Measurements from ENCODE around the gene DNMT3B. TPM values are rescaled to one million over a fixed set of nuclear protein-coding genes. Genes with fewer than 3 reads are reported as not detected.
"Not testable (repeated sequence)": the region's sequence is repeated elsewhere in the genome, so short reads cannot be mapped to it uniquely, and the experiment has no call there.

DNMT3B gene
- polyA plus RNA-seq (2013, experiment 1 of 2): 25.2 TPM
- polyA plus RNA-seq (2013, experiment 2 of 2): 22.5 TPM

DNA sequence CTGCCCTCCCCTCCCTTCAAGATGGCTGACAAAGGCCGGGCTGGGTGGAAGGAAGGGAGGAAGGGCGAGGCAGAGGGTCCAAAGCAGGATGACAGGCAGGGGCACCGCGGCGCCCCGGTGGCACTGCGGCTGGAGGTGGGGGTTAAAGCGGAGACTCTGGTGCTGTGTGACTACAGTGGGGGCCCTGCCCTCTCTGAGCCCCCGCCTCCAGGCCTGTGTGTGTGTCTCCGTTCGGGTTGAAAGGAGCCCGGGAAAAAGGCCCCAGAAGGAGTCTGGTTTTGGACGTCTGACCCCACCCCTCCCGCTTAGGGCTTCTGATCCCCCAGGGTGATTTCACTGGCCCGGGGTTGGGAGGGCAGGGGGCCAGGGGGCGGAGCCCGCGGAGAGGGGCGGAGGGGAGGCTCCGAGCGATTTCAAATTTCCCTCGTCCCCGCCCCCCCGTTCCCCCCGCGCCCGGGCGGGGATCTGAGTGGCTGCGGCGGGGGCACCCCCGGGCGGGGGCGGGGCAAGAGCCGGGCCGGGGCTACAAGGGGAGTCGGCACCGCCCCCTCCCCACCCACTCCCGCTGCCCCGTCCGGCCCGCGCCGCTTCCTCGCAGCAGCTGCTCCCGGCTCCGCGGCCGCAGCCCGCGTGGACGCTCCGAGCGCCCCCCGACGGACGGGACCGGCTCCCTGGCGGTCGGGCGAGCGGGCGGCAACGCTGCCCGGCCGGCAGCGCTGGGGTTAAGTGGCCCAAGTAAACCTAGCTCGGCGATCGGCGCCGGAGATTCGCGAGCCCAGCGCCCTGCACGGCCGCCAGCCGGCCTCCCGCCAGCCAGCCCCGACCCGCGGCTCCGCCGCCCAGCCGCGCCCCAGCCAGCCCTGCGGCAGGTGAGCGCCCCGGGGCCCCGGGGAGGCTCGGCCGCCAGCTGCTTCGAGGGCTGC, at the start of gene DNMT3B:
Gene DNMT3B, plus strand, starts transcription at position 555 of the 923 bp plus-strand sequence. CDS start 17,939 bp downstream, outside the sequence.
- H3K9me3 ChIP-seq (ENCODE audit: control insufficient read depth, low read length): no peaks in the 10 kb centered on the region
- 0 to 1% methylated on average over 52 to 67 of the region's 92 CpGs for WGBS, 2 experiments (ENCODE audit: insufficient coverage in 2 of 2)
- H3K4me3 ChIP-seq (ENCODE audit: extremely low read depth, insufficient read depth, low read length, poor library complexity, severe bottlenecking): peak within 1 kb of the TSS; percentile 79
- peak within 1 kb of the TSS; percentile 66 for H3K27ac ChIP-seq (ENCODE audit: low read depth, low read length, severe bottlenecking)
- H3K36me3 ChIP-seq (ENCODE audit: control insufficient read depth, insufficient read depth, low read length): peaks cover 3% of the 10 kb centered on the region
- peaks cover 21% of the 10 kb centered on the region for H3K4me1 ChIP-seq (ENCODE audit: control insufficient read depth, insufficient read depth, low read length, poor library complexity, severe bottlenecking)

DNA sequence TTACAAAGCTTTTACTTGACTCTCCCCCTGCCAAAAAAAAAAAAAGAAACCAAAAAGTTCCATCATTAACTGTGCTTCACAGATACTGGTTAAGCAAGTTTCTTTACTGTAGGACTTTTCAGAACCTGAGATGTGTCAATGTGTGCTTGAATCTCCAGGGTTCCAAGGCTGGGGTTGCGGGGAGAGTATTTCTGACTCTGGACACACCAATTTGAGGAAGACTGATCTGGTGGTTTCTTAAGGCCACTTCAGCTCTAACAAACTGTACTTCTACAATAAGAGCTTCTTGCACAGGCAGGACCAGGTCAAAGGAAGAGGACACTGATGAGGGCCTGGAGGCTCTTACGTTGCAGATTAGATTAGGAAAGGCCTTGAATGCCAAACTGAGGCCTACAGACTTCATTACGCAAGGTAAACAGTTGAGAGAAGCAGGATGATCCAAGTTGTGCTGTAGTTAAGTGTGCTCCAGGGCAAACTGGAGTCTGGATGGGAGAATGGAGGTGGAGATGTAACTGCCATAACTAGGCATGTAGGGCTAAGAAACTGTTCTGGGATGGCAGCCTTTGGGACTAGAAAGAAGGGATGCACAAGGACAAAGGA, 43.3 kb upstream of the DNMT3B start:
- no peaks in the 10 kb centered on the region for H3K4me1 ChIP-seq (ENCODE audit: control insufficient read depth, insufficient read depth, low read length, poor library complexity, severe bottlenecking)
- WGBS, 2 experiments (ENCODE audit: insufficient coverage in 2 of 2): 95 to 96% methylated on average over 2 of the region's 3 CpGs
- H3K36me3 ChIP-seq (ENCODE audit: control insufficient read depth, insufficient read depth, low read length): peaks cover 19% of the 10 kb centered on the region
- no peak overlapping the region for H3K27ac ChIP-seq (ENCODE audit: low read depth, low read length, severe bottlenecking)
- H3K4me3 ChIP-seq (ENCODE audit: extremely low read depth, insufficient read depth, low read length, poor library complexity, severe bottlenecking): no peak overlapping the region
- H3K9me3 ChIP-seq (ENCODE audit: control insufficient read depth, low read length): no peaks in the 10 kb centered on the region

DNA sequence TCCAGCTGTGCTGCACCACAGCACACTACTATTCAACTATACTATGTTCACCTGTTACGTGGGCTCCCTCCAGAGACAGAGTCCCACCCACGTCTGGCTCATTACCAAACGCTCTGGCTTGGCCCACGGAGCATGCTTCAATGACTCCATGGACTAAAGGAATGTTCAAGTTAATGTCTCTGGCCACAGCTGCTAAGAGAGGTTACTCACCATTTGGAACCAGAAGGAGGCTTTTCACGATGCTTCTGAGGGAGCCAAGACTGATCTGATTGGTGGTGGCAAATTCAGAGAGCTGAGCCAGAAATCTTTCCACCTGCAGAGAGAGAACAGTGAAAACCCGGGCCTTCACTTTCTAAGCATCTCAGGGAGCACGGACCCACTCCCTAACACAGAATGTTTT, 34.5 kb upstream of the DNMT3B start:
- H3K9me3 ChIP-seq (ENCODE audit: control insufficient read depth, low read length): no peaks in the 10 kb centered on the region
- no peak overlapping the region for H3K4me3 ChIP-seq (ENCODE audit: extremely low read depth, insufficient read depth, low read length, poor library complexity, severe bottlenecking)
- peaks cover 32% of the 10 kb centered on the region for H3K36me3 ChIP-seq (ENCODE audit: control insufficient read depth, insufficient read depth, low read length)
- WGBS, 2 experiments (ENCODE audit: insufficient coverage in 2 of 2): 86 to 92% methylated on average over 5 to 7 of the region's 7 CpGs
- H3K27ac ChIP-seq (ENCODE audit: low read depth, low read length, severe bottlenecking): peak overlapping the region; percentile 57
- peaks cover 17% of the 10 kb centered on the region for H3K4me1 ChIP-seq (ENCODE audit: control insufficient read depth, insufficient read depth, low read length, poor library complexity, severe bottlenecking)

DNA sequence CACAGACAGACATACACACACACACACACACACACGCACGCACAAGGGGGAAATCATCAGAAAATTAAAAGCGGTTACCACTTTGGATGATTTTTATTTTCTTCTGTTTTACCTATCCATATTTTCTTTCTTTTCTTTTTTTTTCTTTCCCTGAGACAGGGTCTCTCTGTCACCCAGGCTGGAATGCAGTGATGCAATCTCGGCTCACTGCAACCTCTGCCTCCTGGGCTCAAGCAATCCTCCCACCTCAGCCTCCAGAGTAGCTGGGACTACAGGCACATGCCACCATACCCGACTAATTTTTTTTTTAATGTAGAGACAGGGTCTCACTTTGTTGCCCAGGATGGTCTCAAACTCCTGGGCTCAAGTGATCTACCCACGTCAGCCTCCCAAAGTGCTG, 33.8 kb upstream of the DNMT3B start:
- not testable (repeated sequence) for H3K27ac ChIP-seq (ENCODE audit: low read depth, low read length, severe bottlenecking); H3K9me3 ChIP-seq (ENCODE audit: control insufficient read depth, low read length); H3K4me3 ChIP-seq (ENCODE audit: extremely low read depth, insufficient read depth, low read length, poor library complexity, severe bottlenecking)
- WGBS, 2 experiments (ENCODE audit: insufficient coverage in 2 of 2): 93 to 94% methylated on average over 4 to 6 of the region's 6 CpGs
- Histone ChIP-seq H3K36me3 (ENCODE audit: control insufficient read depth, insufficient read depth, low read length) (peaks cover 32% of the 10 kb centered on the region), H3K4me1 (ENCODE audit: control insufficient read depth, insufficient read depth, low read length, poor library complexity, severe bottlenecking) (peaks cover 17% of the 10 kb centered on the region)

DNA sequence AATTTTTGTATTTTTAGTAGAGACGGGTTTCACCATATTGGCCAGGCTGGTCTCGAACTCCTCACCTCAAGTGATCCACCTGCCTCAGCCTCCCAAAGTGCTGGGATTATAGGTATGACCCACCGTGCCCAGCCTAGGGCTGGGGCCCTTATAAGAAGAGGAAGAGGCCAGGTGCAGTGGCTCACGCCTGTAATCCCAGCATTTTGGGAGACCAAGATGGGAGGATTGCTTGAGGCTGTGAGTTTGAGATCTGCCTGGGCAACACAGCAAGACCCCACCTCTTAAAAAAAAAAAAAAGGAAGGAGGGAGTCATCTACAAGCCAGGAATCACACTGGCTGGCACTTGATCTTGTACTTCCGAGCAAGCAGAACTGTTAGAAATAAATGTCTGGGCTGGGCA, 32.9 kb upstream of the DNMT3B start:
- H3K4me1 ChIP-seq (ENCODE audit: control insufficient read depth, insufficient read depth, low read length, poor library complexity, severe bottlenecking): peaks cover 17% of the 10 kb centered on the region
- not testable (repeated sequence) for H3K27ac ChIP-seq (ENCODE audit: low read depth, low read length, severe bottlenecking); H3K4me3 ChIP-seq (ENCODE audit: extremely low read depth, insufficient read depth, low read length, poor library complexity, severe bottlenecking); H3K9me3 ChIP-seq (ENCODE audit: control insufficient read depth, low read length)
- H3K36me3 ChIP-seq (ENCODE audit: control insufficient read depth, insufficient read depth, low read length): peaks cover 35% of the 10 kb centered on the region
- 88 to 96% methylated on average over 3 to 5 of the region's 5 CpGs for WGBS, 2 experiments (ENCODE audit: insufficient coverage in 2 of 2)

DNA sequence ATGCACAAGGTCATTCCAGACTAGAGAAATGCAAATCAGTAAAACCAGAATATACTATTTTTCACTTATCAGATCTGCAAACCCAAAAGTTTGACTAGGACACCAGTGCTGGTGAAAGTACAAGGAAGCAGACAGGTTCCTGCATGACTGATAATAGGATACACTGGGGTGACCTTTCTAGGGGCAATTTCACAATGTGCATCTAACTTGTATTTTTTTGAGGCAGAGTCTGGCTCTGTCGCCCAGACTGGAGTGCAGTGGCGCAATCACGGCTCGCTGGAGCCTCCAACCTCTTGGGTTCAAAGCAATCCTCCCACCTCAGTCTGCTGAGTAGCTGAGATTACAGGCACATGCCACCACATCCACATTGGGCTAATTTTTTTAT, 30.3 kb upstream of the DNMT3B start:
- Histone ChIP-seq H3K9me3 (ENCODE audit: control insufficient read depth, low read length) (no peaks in the 10 kb centered on the region), H3K4me3 (ENCODE audit: extremely low read depth, insufficient read depth, low read length, poor library complexity, severe bottlenecking) (no peak overlapping the region), H3K4me1 (ENCODE audit: control insufficient read depth, insufficient read depth, low read length, poor library complexity, severe bottlenecking) (peaks cover 17% of the 10 kb centered on the region), H3K27ac (ENCODE audit: low read depth, low read length, severe bottlenecking) (peak overlapping the region; percentile 83), H3K36me3 (ENCODE audit: control insufficient read depth, insufficient read depth, low read length) (peaks cover 18% of the 10 kb centered on the region)
- WGBS, 2 experiments (ENCODE audit: insufficient coverage in 2 of 2): 80 to 85% methylated on average over 4 of the region's 4 CpGs

DNA sequence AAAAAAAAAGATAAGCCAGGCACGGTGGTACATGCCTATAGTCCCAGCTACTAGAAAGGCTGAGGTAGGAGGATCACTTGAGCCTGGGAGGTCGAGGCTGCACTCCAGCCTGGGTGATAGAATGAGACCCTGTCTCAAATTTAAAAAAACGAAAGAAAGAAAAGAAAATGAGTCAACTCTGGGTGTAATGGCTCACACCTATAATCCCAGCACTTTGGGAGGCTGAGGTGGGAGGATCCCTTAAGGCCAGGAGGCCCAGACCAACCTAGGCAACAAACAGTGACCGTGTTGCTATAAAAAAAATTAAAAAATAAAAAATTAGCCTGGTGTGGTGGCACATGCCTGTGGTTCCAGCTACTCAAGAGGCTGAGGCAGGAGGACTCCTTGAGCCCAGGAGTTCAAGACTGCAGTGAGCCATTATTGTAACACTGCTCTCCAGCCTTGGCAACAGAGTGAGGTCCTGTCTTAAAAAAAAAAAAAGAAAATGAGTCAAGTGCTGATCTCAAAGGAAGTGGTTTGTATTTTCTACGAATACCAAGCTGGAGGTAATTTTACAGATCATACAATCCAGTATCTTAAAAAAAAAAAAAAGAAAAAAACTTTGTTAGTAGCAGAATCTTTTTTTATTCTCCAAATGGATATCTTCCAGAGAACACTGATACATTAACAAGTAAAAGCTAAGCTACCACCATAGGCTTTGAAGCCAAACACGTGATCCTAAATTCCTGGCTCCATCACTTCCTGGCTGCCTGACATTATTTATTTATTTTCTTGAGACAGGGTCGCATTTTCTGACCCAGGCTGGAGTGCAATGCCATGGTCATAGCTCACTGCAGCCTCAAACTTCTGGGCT, 24.6 kb upstream of the DNMT3B start:
- H3K4me3 ChIP-seq (ENCODE audit: extremely low read depth, insufficient read depth, low read length, poor library complexity, severe bottlenecking): no peak overlapping the region
- H3K9me3 ChIP-seq (ENCODE audit: control insufficient read depth, low read length): no peaks in the 10 kb centered on the region
- H3K36me3 ChIP-seq (ENCODE audit: control insufficient read depth, insufficient read depth, low read length): peaks cover 3% of the 10 kb centered on the region
- whole genome bisulfite sequencing, 2 experiments (ENCODE audit: insufficient coverage in 2 of 2): 74 to 78% methylated on average over 4 to 5 of the region's 7 CpGs
- peaks cover 6% of the 10 kb centered on the region for H3K4me1 ChIP-seq (ENCODE audit: control insufficient read depth, insufficient read depth, low read length, poor library complexity, severe bottlenecking)
- H3K27ac ChIP-seq (ENCODE audit: low read depth, low read length, severe bottlenecking): no peak overlapping the region

DNA sequence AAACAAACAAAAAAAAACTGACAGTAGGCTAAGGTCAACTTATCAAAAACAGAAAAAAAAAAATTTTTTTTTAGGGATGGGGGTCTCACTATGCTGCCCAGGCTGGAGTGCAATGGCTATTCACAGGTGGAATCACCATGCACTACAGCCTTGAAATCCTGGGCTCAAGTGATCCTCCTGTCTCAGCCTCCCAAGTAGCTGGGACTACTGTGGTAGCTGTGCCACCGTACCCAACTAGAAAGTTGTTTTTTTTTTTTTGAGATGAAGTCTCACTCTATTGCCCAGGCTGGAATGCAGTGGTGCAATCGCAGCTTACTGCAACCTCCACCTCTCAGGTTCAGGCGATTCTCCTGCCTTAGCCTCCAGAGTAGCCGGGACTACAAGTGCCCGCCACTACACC, 21.0 kb upstream of the DNMT3B start:
- Histone ChIP-seq H3K9me3 (ENCODE audit: control insufficient read depth, low read length) (no peaks in the 10 kb centered on the region), H3K4me3 (ENCODE audit: extremely low read depth, insufficient read depth, low read length, poor library complexity, severe bottlenecking) (no peak overlapping the region), H3K36me3 (ENCODE audit: control insufficient read depth, insufficient read depth, low read length) (no peaks in the 10 kb centered on the region), H3K27ac (ENCODE audit: low read depth, low read length, severe bottlenecking) (no peak overlapping the region), H3K4me1 (ENCODE audit: control insufficient read depth, insufficient read depth, low read length, poor library complexity, severe bottlenecking) (peaks cover 10% of the 10 kb centered on the region)
- 80% methylated on average over 1 of the region's 5 CpGs; no CpG with 5 or more reads in 1 of the 2 experiments for WGBS, 2 experiments (ENCODE audit: insufficient coverage in 2 of 2)

DNA sequence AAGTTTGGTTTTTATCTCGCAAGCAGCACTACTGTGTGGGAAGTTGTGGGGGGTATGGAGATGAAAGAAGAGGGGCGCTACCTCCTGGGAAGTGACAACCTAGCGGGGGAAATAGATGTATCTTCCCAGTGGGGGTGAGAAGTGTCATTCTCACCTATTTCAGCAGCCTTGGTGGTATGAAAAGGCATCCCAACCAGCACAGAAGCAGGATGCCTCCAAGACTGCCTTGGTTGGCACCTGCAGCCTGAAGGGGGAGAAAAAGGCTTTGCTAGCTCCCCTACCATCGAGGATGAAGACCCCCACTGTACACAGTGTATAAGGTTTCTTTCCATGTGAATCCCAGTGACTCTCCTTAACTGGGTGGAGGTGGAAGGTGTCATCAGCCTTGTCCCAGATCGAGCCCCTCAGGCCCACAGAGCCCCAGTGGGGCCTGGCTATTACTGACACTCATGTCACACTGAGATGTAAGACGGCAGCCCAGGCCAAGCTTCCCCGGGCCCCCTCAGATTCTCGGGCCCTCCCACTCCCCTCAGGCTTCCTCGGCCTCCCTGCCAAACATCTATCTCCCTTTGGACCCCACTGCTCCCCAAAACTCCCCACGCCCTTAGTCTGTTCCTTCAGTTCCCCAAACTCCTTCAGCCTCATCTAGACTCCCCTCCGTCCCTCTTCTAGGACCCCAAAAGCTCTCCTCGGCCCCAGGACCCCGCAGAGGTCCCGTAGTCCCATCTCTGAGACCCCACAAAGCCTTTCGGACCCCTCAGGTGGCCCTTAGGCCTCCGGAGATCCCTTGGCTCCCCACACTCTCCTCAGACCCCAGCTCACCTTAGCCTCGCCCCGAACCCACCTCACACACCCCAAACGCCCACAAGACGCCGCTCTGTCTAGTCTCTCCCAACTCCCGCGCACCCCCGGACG, 19.6 kb upstream of the DNMT3B start:
- Histone ChIP-seq H3K4me3 (ENCODE audit: extremely low read depth, insufficient read depth, low read length, poor library complexity, severe bottlenecking) (peak overlapping the region; percentile 66), H3K4me1 (ENCODE audit: control insufficient read depth, insufficient read depth, low read length, poor library complexity, severe bottlenecking) (peaks cover 10% of the 10 kb centered on the region), H3K36me3 (ENCODE audit: control insufficient read depth, insufficient read depth, low read length) (no peaks in the 10 kb centered on the region), H3K27ac (ENCODE audit: low read depth, low read length, severe bottlenecking) (peak overlapping the region; percentile 10), H3K9me3 (ENCODE audit: control insufficient read depth, low read length) (no peaks in the 10 kb centered on the region)
- WGBS, 2 experiments (ENCODE audit: insufficient coverage in 2 of 2): 2 to 8% methylated on average over 11 to 17 of the region's 25 CpGs
